ENCODE measurements around the gene KIF26B.

KIF26B gene

DNA sequence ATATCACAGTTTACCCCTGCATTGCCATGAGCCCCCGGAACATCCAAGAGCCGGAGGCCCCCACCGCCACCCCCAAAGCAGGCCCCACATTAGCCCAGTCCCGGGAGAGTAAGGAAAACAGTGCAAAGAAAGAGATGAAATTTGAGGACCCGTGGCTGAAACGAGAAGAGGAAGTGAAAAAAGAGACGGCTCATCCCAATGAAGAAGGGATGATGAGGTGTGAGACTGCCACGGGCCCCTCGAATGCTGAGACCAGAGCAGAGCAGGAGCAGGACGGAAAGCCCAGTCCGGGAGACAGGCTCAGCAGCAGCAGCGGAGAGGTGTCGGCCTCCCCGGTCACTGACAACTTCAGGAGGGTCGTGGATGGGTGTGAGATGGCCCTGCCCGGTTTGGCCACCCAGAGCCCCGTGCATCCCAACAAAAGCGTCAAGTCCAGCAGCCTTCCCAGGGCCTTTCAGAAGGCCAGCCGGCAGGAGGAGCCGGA, 532.4 kb downstream of the KIF26B start:
- no peak for DNase-seq (ENCODE audit: low spot score in 2 of 2)
- no peaks in the 10 kb centered on the region for H3K4me1 Mint-ChIP-seq
- H3K27me3 Mint-ChIP-seq, result peaks cover 16% of the 10 kb centered on the region
- no peak overlapping the region for H3K27ac Mint-ChIP-seq (ENCODE audit: low read depth)
- no peak overlapping the region for H3K4me3 Mint-ChIP-seq
- ATAC-seq (replicated peaks; ENCODE audit: extremely low read depth, poor library complexity, severe bottlenecking), result no peak
- no peaks in the 10 kb centered on the region for H3K9me3 Mint-ChIP-seq
- H3K36me3 Mint-ChIP-seq (ENCODE audit: insufficient read depth), result no peaks in the 10 kb centered on the region

- Mint-ChIP-seq H3K27me3 (peaks cover 16% of the 10 kb centered on the region), H3K36me3 (ENCODE audit: insufficient read depth) (no peaks in the 10 kb centered on the region), H3K4me3 (no peak overlapping the region), H3K27ac (ENCODE audit: low read depth) (no peak overlapping the region), H3K9me3 (no peaks in the 10 kb centered on the region), H3K4me1 (no peaks in the 10 kb centered on the region)
- DNase-seq (ENCODE audit: low spot score in 2 of 2), result no peak
- ATAC-seq (replicated peaks; ENCODE audit: extremely low read depth, poor library complexity, severe bottlenecking), result no peak
Observed at GRCh38 chr1:245687636-245688535, 533.1 kb downstream of the KIF26B start.

DNA sequence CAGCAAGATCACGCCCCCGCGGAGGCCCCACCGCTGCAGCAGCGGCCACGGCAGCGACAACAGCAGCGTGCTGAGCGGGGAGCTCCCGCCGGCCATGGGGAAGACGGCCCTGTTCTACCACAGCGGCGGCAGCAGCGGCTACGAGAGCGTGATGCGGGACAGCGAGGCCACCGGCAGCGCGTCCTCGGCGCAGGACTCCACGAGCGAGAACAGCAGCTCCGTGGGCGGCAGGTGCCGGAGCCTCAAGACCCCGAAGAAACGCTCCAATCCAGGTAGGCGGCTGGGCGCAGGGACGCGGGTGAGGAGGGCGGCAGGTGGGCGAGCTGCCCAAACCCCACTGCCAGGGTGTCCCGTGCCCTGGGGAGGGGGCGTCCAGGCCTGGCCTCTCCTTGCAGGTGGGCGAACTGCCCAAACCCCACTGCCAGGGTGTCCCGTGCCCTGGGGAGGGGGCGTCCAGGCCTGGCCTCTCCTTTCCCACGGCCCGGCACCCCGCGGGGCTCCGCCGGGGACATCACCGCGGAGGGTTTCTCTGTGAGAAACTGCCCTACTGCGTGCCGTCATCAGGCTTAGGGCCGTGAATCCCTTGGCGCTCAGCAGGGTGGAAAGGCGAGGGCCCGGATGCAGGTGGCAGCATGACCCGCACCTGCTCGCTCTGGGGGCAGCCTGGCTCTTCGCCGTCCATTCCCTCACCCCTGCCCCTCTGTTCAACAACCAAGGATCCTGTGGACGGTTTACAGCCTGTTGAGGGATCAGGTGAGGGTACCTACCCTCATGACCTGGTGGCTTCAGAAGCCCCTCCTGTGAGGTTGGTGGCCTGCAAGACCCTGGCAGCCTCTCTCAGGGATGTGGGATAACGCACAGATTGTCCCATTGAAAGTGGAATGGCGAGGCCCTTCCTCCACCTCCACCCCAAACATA, 534.0 kb downstream of the KIF26B start:
- Mint-ChIP-seq H3K4me3 (no peak overlapping the region), H3K36me3 (ENCODE audit: insufficient read depth) (no peaks in the 10 kb centered on the region), H3K27me3 (peaks cover 16% of the 10 kb centered on the region), H3K4me1 (no peaks in the 10 kb centered on the region), H3K9me3 (no peaks in the 10 kb centered on the region), H3K27ac (ENCODE audit: low read depth) (no peak overlapping the region)
- no peak for DNase-seq (ENCODE audit: low spot score in 2 of 2)
- no peak for ATAC-seq (replicated peaks; ENCODE audit: extremely low read depth, poor library complexity, severe bottlenecking)

- no peaks in the 10 kb centered on the region for H3K4me1 Mint-ChIP-seq
- H3K36me3 Mint-ChIP-seq (ENCODE audit: insufficient read depth), result no peaks in the 10 kb centered on the region
- no peak overlapping the region for H3K4me3 Mint-ChIP-seq
- H3K27ac Mint-ChIP-seq (ENCODE audit: low read depth), result no peak overlapping the region
- H3K9me3 Mint-ChIP-seq, result no peaks in the 10 kb centered on the region
- no peak for DNase-seq (ENCODE audit: low spot score in 2 of 2)
- peaks cover 16% of the 10 kb centered on the region for H3K27me3 Mint-ChIP-seq
- no peak for ATAC-seq (replicated peaks; ENCODE audit: extremely low read depth, poor library complexity, severe bottlenecking)
Observed at GRCh38 chr1:245690156-245690690, 535.4 kb downstream of the KIF26B start.

- H3K36me3 Mint-ChIP-seq (ENCODE audit: insufficient read depth), result no peaks in the 10 kb centered on the region
- no peak for ATAC-seq (replicated peaks; ENCODE audit: extremely low read depth, poor library complexity, severe bottlenecking)
Observed at GRCh38 chr1:245690946-245691541, 536.3 kb downstream of the KIF26B start.

DNA sequence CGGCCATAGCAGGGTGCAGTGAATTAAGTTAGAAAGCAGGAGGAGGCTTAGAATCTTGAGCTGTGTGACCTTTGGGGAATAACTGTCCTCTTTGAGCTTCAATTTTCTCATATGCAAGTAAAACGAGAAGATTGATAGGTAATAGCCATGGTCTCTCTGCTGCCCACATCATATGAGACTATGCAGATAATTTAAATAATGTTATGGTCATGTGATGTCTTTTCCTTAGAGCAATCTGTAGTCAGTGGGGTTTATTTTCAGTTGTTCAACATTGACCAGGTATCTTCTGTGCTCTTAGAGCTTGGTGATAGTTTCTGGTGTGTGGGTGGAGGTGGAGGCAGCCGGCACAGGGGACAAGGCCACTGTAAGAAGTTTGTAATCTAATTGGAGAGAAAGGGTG, 537.1 kb downstream of the KIF26B start:
- ATAC-seq (replicated peaks; ENCODE audit: extremely low read depth, poor library complexity, severe bottlenecking), result no peak
- H3K9me3 Mint-ChIP-seq, result no peaks in the 10 kb centered on the region
- DNase-seq (ENCODE audit: low spot score in 2 of 2), result no peak
- H3K27me3 Mint-ChIP-seq, result peaks cover 14% of the 10 kb centered on the region
- H3K27ac Mint-ChIP-seq (ENCODE audit: low read depth), result no peak overlapping the region
- H3K4me1 Mint-ChIP-seq, result no peaks in the 10 kb centered on the region
- H3K36me3 Mint-ChIP-seq (ENCODE audit: insufficient read depth), result no peaks in the 10 kb centered on the region
- no peak overlapping the region for H3K4me3 Mint-ChIP-seq

More at GRCh38 chr1:245690946-245691541, 536.3 kb downstream of the KIF26B start:
- H3K27me3 Mint-ChIP-seq, result peaks cover 16% of the 10 kb centered on the region
- H3K4me1 Mint-ChIP-seq, result no peaks in the 10 kb centered on the region
- no peak overlapping the region for H3K27ac Mint-ChIP-seq (ENCODE audit: low read depth)
- no peak for DNase-seq (ENCODE audit: low spot score in 2 of 2)
- no peak overlapping the region for H3K4me3 Mint-ChIP-seq
- no peaks in the 10 kb centered on the region for H3K9me3 Mint-ChIP-seq

GRCh38 chr1:245692318-245692717, 537.5 kb downstream of the KIF26B start:
- no peaks in the 10 kb centered on the region for H3K4me1 Mint-ChIP-seq
- no peak overlapping the region for H3K4me3 Mint-ChIP-seq
- H3K27me3 Mint-ChIP-seq, result peaks cover 9% of the 10 kb centered on the region
- H3K9me3 Mint-ChIP-seq, result no peaks in the 10 kb centered on the region
- no peak overlapping the region for H3K27ac Mint-ChIP-seq (ENCODE audit: low read depth)
- H3K36me3 Mint-ChIP-seq (ENCODE audit: insufficient read depth), result no peaks in the 10 kb centered on the region
- ATAC-seq (replicated peaks; ENCODE audit: extremely low read depth, poor library complexity, severe bottlenecking) (no peak), DNase-seq (ENCODE audit: low spot score in 2 of 2) (no peak)

GRCh38 chr1:245693116-245693793, 538.5 kb downstream of the KIF26B start:
- no peaks in the 10 kb centered on the region for H3K36me3 Mint-ChIP-seq (ENCODE audit: insufficient read depth)
- H3K4me1 Mint-ChIP-seq, result no peaks in the 10 kb centered on the region
- no peak for ATAC-seq (replicated peaks; ENCODE audit: extremely low read depth, poor library complexity, severe bottlenecking)
- no peaks in the 10 kb centered on the region for H3K9me3 Mint-ChIP-seq
- DNase-seq (ENCODE audit: low spot score in 2 of 2), result no peak
- no peak overlapping the region for H3K4me3 Mint-ChIP-seq
- H3K27me3 Mint-ChIP-seq, result peaks cover 7% of the 10 kb centered on the region
- no peak overlapping the region for H3K27ac Mint-ChIP-seq (ENCODE audit: low read depth)

GRCh38 chr1:245693941-245694752, 539.4 kb downstream of the KIF26B start:
- H3K4me1 Mint-ChIP-seq, result no peaks in the 10 kb centered on the region
- ATAC-seq (replicated peaks; ENCODE audit: extremely low read depth, poor library complexity, severe bottlenecking), result no peak
- no peak for DNase-seq (ENCODE audit: low spot score in 2 of 2)

GRCh38 chr1:245694753-245695195, 540.0 kb downstream of the KIF26B start:
- no peaks in the 10 kb centered on the region for H3K36me3 Mint-ChIP-seq (ENCODE audit: insufficient read depth)
- no peak for DNase-seq (ENCODE audit: low spot score in 2 of 2)
- no peak for ATAC-seq (replicated peaks; ENCODE audit: extremely low read depth, poor library complexity, severe bottlenecking)

More at GRCh38 chr1:245693941-245694752, 539.4 kb downstream of the KIF26B start:
- H3K27me3 Mint-ChIP-seq, result peaks cover 7% of the 10 kb centered on the region
- H3K36me3 Mint-ChIP-seq (ENCODE audit: insufficient read depth), result no peaks in the 10 kb centered on the region
- H3K9me3 Mint-ChIP-seq, result no peaks in the 10 kb centered on the region
- H3K4me3 Mint-ChIP-seq, result no peak overlapping the region
- no peak overlapping the region for H3K27ac Mint-ChIP-seq (ENCODE audit: low read depth)

GRCh38 chr1:245695211-245695610, 540.4 kb downstream of the KIF26B start:
- DNase-seq (ENCODE audit: low spot score in 2 of 2), result no peak
- Mint-ChIP-seq H3K36me3 (ENCODE audit: insufficient read depth) (no peaks in the 10 kb centered on the region), H3K4me1 (no peaks in the 10 kb centered on the region), H3K9me3 (no peaks in the 10 kb centered on the region), H3K4me3 (no peak overlapping the region), H3K27ac (ENCODE audit: low read depth) (no peak overlapping the region), H3K27me3 (no peaks in the 10 kb centered on the region)
- ATAC-seq (replicated peaks; ENCODE audit: extremely low read depth, poor library complexity, severe bottlenecking), result no peak

More at GRCh38 chr1:245694753-245695195, 540.0 kb downstream of the KIF26B start:
- no peak overlapping the region for H3K4me3 Mint-ChIP-seq
- H3K27me3 Mint-ChIP-seq, result peaks cover 2% of the 10 kb centered on the region
- H3K9me3 Mint-ChIP-seq, result no peaks in the 10 kb centered on the region
- H3K27ac Mint-ChIP-seq (ENCODE audit: low read depth), result no peak overlapping the region
- no peaks in the 10 kb centered on the region for H3K4me1 Mint-ChIP-seq
